LNCAP (cell line): ENCODE results near the gene ARFGEF2.

Experiments
- TF ChIP-seq, protein P1 (sequence below): fragments of 450-650 bp; IDR thresholded peaks from 2 replicates; pipeline ENCODE4 v1.5.1; 2017; ENCODE audit warnings: mild to moderate bottlenecking

The ARFGEF2 gene

DNA sequence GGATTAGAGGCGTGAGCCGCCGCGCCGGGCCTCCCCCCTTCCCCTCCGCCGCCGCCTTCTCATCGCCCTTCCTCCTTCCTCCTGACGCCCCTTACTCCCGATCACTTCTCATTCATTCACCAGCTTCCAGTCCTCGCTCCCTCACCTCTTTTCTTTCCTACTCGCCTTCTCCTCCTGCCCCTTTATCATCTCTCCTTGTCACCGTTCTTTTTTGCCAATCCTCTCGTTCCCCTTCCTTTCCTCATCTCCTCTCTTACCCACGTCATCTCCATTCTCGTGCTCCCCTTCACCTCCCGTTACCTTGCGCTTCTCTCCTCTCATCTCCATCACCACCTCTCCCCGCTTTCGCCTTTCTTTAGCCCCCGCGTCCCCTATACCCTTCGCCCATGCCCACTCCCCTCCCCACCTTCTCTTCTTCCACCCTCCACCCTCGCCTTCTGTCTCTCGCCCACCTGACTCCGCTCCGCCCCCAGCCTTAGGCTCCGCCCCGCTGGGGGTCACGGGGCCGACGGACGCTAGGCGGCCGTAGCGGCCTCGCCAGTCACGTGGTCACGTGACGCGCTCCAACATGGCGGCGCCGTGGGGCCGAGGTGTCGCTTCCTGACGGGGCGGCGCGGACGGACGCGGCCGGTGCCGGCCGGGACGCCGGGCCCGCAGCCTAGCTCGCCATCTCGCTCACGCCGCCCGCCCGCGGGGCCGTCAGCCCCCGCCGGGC, at the start of gene ARFGEF2:
Gene ARFGEF2, plus strand, starts transcription at position 544 of the 715 bp plus-strand sequence. CDS start 179 bp downstream, outside the sequence.
- TF ChIP-seq, protein P1, sequence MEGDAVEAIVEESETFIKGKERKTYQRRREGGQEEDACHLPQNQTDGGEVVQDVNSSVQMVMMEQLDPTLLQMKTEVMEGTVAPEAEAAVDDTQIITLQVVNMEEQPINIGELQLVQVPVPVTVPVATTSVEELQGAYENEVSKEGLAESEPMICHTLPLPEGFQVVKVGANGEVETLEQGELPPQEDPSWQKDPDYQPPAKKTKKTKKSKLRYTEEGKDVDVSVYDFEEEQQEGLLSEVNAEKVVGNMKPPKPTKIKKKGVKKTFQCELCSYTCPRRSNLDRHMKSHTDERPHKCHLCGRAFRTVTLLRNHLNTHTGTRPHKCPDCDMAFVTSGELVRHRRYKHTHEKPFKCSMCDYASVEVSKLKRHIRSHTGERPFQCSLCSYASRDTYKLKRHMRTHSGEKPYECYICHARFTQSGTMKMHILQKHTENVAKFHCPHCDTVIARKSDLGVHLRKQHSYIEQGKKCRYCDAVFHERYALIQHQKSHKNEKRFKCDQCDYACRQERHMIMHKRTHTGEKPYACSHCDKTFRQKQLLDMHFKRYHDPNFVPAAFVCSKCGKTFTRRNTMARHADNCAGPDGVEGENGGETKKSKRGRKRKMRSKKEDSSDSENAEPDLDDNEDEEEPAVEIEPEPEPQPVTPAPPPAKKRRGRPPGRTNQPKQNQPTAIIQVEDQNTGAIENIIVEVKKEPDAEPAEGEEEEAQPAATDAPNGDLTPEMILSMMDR = no peak

GRCh38 chr20:48875233-48875913, 46.1 kb upstream of the ARFGEF2 start:
- TF ChIP-seq, protein P1 = no peak

GRCh38 chr20:48875914-48876240, 45.6 kb upstream of the ARFGEF2 start:
- TF ChIP-seq, protein P1 = no peak

DNA sequence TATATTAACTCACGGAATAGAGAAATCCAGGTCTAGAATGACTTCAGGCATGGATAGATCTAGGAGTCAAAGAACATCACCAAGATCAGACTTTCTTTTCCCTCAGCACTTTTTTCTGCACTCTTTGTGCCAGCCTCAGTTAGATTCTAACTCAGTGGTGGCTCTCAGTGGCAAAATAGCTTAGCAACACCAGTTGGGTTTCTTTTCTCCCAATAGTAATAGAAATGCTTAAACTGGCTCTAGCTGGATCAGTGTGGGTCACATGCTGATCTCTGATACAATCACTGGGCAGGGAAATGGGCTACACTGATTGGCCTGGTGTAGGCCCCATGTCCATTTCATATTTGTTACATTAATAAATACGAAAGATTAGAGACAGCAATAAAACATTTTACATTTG, 44.2 kb upstream of the ARFGEF2 start:
- TF ChIP-seq, protein P1 = no peak

DNA sequence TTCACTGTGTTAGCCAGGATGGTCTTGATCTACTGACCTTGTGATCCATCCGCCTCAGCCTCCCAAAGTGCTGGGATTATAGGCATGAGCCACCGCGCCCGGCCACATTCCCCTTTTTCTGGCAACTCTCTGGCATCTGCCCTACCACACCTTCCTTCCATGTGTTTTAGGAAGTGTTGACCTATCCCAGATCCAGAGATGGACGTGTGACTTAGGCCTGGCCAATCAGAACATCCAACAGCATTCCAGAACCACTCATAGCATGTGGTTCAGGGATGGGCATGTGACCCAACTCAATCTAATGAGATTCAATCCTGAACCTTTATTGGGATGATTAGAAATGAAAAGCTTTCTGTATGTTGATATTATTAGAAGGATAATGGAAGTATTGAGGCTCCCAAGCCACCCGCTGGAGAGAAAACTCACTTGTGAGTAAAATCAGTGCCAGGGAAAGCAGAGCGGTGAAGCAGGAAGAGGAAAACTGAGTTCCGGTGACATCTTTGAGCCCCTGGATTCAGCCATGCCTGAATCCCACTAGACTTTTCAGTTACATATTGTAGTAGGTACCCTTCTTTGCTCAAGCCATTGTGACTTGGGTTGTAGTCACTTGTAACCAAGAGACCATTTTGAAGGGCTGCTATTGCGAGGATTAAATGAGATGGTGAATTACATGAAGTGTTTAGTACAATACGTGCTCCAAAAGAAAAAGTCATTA, 42.8 kb upstream of the ARFGEF2 start:
- TF ChIP-seq, protein P1 = no peak

DNA sequence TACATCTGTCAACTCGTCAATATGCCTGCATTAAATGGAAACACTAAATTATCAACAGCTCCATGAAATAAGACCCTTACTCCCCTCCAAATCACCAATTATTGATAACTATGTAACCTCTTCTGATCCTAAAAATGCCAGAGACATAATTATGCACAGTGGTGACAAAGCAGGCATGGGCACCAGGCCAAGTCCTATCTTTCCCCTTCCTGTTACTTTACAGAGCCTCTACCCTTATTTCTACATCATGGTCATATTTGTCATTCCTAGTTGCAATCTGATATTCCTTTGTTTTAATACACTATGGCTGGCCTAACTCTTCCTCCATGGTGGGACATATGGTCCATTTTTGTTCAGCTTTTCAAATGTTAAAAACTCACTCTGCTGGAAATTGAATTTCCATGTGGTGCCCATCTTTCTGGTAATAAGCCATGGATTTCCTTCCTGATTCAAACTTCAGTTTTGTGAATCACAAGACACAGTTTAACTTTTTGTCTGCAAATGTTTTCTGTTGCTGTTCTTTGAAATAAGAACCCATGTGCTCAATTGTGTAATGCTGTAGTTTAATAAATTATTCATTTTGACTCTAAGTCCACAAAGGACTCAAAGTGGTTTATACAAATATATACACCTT, 41.8 kb upstream of the ARFGEF2 start:
- TF ChIP-seq, protein P1 = no peak

GRCh38 chr20:48880331-48880730, 41.2 kb upstream of the ARFGEF2 start:
- TF ChIP-seq, protein P1 = no peak
